GM21360 (cell line): ENCODE measurements around the gene RPIA.
"Not testable (repeated sequence)": the region's sequence is repeated elsewhere in the genome, so short reads cannot be mapped to it uniquely, and the experiment has no call there.

Experiments
- ATAC-seq: cut with Tn5 transposase; IDR thresholded peaks from one replicate; pipeline ENCODE4 v1.9.1; 2021; ENCODE audit warnings: mild to moderate bottlenecking, moderate library complexity; ENCODE audit not compliant: unreplicated experiment

Gene RPIA

DNA sequence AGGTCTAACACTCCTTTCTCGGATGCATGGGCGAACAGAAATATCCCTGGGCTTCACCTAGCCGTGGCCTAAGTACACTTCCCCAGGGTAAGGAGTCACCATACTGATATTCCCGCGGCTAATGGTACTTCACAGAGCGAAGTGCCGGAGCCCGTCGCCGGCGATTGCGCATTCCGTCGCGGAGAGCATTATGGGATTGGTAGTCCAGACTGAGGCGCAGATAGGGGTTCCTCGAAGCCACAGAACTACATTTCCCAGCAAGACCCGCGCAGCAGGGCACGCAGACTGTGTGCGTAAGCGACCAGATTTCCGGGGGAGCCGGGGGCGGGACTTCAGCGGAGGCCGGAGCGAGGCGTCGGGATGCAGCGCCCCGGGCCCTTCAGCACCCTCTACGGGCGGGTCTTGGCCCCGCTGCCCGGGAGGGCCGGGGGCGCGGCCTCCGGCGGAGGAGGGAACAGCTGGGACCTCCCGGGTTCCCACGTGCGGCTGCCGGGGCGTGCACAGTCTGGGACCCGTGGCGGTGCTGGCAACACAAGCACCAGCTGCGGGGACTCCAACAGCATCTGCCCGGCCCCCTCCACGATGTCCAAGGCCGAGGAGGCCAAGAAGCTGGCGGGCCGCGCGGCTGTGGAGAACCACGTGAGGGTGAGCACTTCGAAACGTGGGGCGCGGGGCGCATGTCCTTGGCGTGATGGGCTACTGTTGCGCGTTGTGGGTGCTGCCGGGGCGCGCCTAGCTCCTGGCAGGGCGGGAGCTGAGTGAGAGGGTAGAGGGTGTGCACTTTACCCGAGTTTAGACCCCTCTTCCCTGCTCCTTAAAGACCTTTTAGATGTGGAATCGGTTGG is at the start of gene RPIA:
Gene RPIA (plus strand): TSS at position 335 of the 845 bp plus-strand sequence. CDS start 26 bp downstream, at position 361.
- ATAC-seq = peak; percentile 97

DNA sequence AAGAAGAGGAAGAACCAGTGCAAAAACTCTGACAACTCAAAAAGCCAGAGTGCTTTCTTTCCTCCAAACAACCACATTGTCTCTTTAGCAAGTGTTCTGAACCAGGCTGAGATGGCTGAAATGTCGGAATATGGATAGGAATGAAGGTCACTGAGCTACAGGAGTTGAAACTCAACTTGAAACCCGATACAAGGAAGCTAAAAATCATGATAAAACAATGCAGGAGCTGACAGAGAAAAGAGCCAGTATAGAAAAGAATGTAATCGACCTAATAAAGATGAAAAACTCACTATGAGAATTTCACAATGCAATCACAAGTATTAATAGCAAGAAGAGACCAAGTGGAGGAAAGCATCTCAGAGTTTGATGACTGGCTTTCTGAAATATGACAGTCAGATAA is 49.2 kb upstream of the RPIA start:
- ATAC-seq = no peak

DNA sequence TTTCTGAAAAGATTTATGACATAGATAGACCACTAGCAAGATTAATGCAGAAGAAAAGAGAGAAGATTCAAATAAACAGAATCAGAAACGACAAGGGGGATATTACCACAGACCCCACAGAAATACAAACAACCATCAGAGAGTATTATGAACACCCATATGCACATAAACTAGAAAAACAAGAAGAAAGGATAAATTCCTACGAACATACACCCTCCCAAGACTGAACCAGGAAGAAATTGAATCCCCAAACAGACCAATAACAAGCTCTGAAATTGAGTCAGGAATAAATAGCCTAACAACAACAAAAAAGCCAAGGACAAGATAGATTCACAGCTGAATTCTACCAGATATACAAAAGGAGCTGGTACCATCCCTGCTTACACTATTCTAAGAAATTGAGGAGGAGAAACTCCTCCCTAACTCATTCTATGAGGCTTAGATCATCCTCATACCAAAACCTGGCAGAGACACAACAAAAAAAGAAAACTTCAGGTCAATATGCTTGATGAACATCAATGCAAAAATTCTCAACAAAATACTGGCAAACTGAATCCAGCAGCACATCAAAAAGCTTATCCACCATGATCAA is 46.1 kb upstream of the RPIA start:
- not testable (repeated sequence) for ATAC-seq

- ATAC-seq = no peak
Measured at GRCh38 chr2:88651646-88652045, 39.8 kb upstream of the RPIA start.

- ATAC-seq = no peak
Measured at GRCh38 chr2:88654714-88655113, 36.8 kb upstream of the RPIA start.

DNA sequence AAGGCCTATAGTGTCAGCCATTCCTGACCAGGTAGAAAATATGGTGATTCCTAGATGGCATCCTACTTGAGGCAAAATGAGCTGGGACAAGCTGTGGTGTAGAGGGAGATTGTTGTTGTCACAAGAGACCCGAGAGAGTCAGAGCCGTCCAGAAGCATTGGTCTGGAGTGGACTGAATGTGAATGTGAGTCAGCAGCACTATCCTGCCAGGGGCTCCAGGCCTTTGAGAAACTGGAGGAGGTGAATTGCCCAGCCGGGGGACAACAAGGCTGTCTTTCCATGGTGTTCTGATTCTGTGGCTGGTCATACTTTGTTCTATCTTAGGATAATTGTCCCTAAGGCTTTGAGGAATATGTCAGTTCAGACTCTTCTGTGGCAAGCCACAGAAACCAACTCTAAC is 34.8 kb upstream of the RPIA start:
- ATAC-seq = no peak

GRCh38 chr2:88657131-88657530 is 34.3 kb upstream of the RPIA start:
- ATAC-seq = no peak

- ATAC-seq = no peak
Measured at GRCh38 chr2:88658326-88658725, 33.1 kb upstream of the RPIA start.

DNA sequence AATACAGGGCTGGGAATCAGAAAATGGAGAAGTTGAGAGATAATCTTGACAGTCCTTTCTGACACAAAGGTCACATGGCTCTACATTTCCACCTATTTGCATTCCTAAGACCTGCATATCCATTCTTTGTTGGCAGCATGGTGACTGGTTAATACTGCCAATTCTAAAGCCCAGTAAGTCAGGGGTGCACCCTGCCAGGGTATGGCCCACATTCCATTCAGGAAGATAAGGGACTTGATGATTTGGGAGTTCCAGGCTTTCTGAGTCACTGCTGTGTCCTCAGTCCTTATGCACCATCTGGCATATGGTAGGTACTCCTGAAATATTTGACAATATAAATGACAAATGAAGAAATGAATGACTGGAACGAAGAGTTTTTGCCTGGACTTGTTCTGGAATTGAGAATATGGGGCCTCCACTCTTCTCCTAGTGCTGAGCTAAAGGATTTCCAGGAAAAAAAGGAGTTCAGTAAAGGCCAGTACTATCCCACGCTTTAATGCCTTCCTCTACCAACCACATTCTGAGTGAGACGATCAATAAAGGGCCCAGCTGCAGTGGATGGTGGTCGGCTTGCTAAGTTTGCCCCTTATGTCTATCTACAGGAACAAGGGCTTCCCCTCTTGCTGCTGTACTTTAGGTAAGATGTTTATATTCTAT is 32.5 kb upstream of the RPIA start:
- no peak for ATAC-seq

GRCh38 chr2:88659538-88659915 is 31.9 kb upstream of the RPIA start:
- no peak for ATAC-seq

- no peak for ATAC-seq
Measured at GRCh38 chr2:88660622-88661021, 30.9 kb upstream of the RPIA start.

GRCh38 chr2:88666576-88666975 is 24.9 kb upstream of the RPIA start:
- no peak for ATAC-seq

GRCh38 chr2:88667219-88667618 is 24.3 kb upstream of the RPIA start:
- ATAC-seq = no peak

DNA sequence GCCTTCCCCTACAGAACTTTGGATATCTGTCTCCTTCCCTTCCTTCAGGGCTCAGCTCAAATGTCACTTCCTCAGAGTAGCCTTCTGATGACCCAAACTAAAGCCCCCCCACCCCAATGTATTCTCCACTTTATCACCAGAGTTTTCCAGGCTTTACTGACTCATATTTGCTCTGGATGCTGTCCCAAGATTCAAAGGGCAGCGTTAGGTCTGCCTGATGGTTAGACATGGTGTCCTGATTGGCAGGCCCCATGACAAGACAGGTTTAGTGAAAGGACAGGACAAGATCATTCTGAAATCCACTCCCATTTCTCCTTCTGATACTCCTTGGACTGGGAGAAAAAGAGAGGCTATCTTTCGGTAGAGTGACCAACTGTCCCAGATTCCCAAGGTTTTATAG is 22.6 kb upstream of the RPIA start:
- ATAC-seq = no peak

DNA sequence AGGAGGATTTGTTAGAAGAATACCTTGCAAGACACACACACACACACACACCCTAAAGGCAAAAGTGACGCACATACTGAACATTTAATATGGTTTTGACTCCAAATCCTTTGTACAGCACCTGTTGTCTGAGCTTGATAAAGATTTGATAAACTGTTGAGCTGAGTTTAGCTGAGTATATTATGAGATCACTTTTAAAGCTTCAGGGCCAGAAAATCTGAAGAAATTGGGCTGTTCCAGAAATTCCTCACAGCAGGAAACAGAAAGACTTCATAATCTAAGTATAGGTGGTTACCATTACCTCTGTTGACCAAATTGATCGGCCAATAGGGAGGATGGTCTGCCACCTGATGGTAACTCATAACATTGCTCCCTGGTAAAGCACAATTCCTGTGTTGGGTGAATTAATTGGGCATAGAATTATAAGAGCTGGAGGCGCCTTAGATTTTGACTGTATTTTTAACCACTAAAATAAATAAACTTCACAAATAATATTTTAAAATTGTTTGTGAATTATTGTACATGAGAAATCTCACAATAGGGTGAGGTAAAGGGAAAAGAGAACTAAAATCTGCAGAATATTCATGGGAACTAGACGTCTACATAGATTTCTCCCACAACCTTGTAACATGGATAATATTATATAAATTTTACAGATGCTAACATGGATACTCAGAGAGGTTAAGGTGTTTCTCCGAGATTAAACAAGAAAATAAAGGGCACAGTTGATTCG is 21.8 kb upstream of the RPIA start:
- ATAC-seq = no peak

GRCh38 chr2:88671786-88672427 is 19.6 kb upstream of the RPIA start:
- ATAC-seq = no peak

GRCh38 chr2:88673363-88673762 is 18.1 kb upstream of the RPIA start:
- ATAC-seq = no peak

- no peak for ATAC-seq
Measured at GRCh38 chr2:88680266-88680902, 11.1 kb upstream of the RPIA start.

DNA sequence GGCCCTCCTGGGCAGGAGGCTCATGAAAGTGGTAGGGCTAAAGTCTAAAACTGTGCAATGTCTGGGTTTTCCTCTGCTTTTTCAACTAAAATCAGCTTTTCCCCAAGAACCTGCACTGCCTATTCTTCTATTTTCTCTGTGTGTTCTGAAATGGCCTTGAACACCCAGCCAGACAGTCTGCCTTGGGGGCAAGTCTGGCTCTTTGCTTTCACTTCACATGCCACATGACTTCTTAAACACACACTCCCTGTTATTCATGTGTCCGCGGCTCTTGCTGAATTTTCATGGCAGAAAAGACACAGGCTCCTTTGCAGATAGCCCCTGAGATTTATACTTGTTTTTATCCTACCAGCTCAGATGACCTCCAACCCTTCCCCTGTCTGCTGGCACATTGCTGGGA is 10.6 kb upstream of the RPIA start:
- ATAC-seq = no peak
